DND-41 (cell line): ENCODE data around the gene CEBPB.

Source experiments
- CTCF ChIP-seq: IDR thresholded peaks from 2 replicates; pipeline ENCODE4 v1.5.1; 2012; ENCODE audit warnings: borderline replicate concordance, low read length, moderate library complexity, mild to moderate bottlenecking; ENCODE audit not compliant: poor library complexity, severe bottlenecking; ENCODE audit errors: extremely low read depth
- EZH2 ChIP-seq: IDR thresholded peaks from 3 replicates; pipeline ENCODE4 v1.6.1; 2012; ENCODE audit warnings: borderline replicate concordance, low read depth, mild to moderate bottlenecking, moderate library complexity, low read length, inconsistent platforms; ENCODE audit not compliant: severe bottlenecking

DNA sequence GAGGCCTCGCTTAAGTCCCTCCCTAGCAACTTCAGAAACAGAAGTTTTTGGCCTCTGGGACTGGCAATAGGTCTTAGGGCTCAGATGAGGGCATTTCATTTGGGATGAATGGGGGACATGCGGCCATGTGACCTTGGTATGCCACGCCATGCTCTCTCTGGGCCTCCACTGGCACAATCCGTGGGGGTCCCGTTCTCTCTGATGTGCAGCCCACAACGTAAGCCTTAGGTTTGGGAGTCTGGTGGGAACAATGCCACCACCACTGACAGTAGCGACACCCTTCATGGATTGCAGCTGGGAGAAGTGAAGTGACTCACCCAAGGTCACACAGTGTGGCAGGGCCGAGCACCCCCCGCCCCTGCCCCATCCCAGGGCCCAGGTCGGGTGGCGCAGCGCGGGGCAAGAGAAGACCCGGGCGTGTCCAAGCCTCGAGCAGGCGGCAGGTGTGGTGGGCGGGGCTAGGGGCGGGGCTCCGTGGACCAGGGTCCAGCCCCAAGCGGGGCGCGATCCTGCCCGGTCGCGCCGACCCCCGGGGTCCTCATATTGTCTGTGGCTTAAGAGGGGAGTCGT is 864 bp upstream of the CEBPB start:
- no peak for TF ChIP-seq CTCF
- no peak for TF ChIP-seq EZH2
